RWPE2 (cell line): ENCODE data around the gene CCDC107.
"Not testable (repeated sequence)": the region's sequence is repeated elsewhere in the genome, so short reads cannot be mapped to it uniquely, and the experiment has no call there.

Experiments used
- ATAC-seq: fragments of 200-7000 bp; cut with Tn5 transposase; 3 replicates; pipeline ENCODE4 v1.9.1; 2021; ENCODE audit warnings: low read depth
- DNase-seq: peaks from one replicate; pipeline ENCODE4 v3.0.0-alpha.2; 2020; ENCODE audit warnings: low spot score
- H3K27ac ChIP-seq: fragments of 450-650 bp; 2 replicates; pipeline ENCODE4 v1.5.1; 2017; ENCODE audit warnings: mild to moderate bottlenecking; ENCODE audit not compliant: poor library complexity, severe bottlenecking
- H3K27me3 ChIP-seq: fragments of 250-450 bp; sonication (Bioruptor Pico); 2 replicates; pipeline ENCODE4 v1.5.1; 2021; ENCODE audit warnings: mild to moderate bottlenecking, moderate library complexity; ENCODE audit not compliant: insufficient read depth, poor library complexity, severe bottlenecking
- H3K36me3 ChIP-seq: fragments of 250-450 bp; sonication (Bioruptor Pico); 2 replicates; pipeline ENCODE4 v1.5.1; 2020; ENCODE audit warnings: low read depth, mild to moderate bottlenecking, moderate library complexity
- H3K4me1 ChIP-seq: fragments of 250-450 bp; sonication (Bioruptor Pico); 2 replicates; pipeline ENCODE4 v1.5.1; 2021; ENCODE audit warnings: mild to moderate bottlenecking, moderate library complexity; ENCODE audit not compliant: insufficient read depth, poor library complexity, severe bottlenecking
- H3K4me3 ChIP-seq: fragments of 250-450 bp; sonication (Bioruptor Pico); 2 replicates; pipeline ENCODE4 v1.5.1; 2021; ENCODE audit warnings: mild to moderate bottlenecking, moderate library complexity; ENCODE audit not compliant: severe bottlenecking
- H3K9me3 ChIP-seq: fragments of 250-450 bp; sonication (Bioruptor Pico); 2 replicates; pipeline ENCODE4 v1.5.1; 2021; ENCODE audit warnings: mild to moderate bottlenecking, moderate library complexity; ENCODE audit not compliant: severe bottlenecking
- TF ChIP-seq, protein P1 (sequence below): fragments of 450-650 bp; IDR thresholded peaks from one replicate; pipeline ENCODE4 v1.5.1; 2017; ENCODE audit warnings: mild to moderate bottlenecking, moderate library complexity; ENCODE audit not compliant: poor library complexity, severe bottlenecking

The CCDC107 gene

DNA sequence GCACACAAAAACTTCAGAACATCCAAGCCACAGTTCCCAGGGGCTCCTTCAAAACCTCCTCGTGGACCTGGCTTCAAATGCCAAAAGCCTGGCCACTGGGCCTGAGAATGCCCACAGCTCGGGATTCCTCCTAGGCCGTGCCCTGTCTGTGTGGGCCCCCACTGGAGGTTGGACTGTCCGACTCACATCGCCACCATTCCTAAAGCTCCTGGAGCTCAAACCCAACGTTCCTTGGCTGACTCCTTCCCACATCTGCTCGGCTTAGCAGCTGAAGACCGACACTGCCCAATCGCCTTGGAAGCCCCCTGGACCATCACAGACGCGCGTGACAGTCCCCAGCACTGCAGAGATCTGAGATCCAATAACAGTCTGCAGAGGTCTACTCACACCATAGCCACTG lies 15.0 kb upstream of the CCDC107 start:
- DNase-seq = no peak
- Histone ChIP-seq H3K4me3 (no peak overlapping the region), H3K4me1 (peaks cover 3% of the 10 kb centered on the region), H3K9me3 (no peaks in the 10 kb centered on the region), H3K27ac (no peak overlapping the region), H3K36me3 (no peaks in the 10 kb centered on the region), H3K27me3 (no peaks in the 10 kb centered on the region)
- no peak for ATAC-seq
- TF ChIP-seq, protein P1, sequence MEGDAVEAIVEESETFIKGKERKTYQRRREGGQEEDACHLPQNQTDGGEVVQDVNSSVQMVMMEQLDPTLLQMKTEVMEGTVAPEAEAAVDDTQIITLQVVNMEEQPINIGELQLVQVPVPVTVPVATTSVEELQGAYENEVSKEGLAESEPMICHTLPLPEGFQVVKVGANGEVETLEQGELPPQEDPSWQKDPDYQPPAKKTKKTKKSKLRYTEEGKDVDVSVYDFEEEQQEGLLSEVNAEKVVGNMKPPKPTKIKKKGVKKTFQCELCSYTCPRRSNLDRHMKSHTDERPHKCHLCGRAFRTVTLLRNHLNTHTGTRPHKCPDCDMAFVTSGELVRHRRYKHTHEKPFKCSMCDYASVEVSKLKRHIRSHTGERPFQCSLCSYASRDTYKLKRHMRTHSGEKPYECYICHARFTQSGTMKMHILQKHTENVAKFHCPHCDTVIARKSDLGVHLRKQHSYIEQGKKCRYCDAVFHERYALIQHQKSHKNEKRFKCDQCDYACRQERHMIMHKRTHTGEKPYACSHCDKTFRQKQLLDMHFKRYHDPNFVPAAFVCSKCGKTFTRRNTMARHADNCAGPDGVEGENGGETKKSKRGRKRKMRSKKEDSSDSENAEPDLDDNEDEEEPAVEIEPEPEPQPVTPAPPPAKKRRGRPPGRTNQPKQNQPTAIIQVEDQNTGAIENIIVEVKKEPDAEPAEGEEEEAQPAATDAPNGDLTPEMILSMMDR = no peak

DNA sequence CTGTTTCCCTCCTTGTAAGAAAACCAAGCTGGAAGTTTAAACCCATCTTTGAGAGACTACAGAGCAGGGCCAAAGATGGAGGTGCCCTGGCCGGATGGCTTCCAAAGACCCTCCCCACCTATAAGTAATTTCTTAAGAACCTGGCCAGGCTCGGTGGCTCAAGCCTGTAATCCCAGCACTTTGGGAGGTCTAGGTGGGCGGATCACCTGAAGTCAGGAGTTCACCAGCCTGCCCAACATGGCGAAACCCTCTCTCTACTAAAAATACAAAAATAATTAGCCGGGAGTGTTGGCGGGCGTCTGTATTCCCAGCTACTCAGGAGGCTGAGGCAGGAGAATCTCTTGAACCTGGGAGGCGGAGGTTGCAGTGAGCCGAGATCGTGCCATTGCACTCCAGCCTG lies 12.4 kb upstream of the CCDC107 start:
- not testable (repeated sequence) for H3K9me3 ChIP-seq, DNase-seq, H3K36me3 ChIP-seq, H3K27me3 ChIP-seq, ATAC-seq, H3K4me1 ChIP-seq
- peak overlapping the region; percentile 48 for H3K4me3 ChIP-seq
- H3K27ac ChIP-seq = peak overlapping the region; percentile 85

DNA sequence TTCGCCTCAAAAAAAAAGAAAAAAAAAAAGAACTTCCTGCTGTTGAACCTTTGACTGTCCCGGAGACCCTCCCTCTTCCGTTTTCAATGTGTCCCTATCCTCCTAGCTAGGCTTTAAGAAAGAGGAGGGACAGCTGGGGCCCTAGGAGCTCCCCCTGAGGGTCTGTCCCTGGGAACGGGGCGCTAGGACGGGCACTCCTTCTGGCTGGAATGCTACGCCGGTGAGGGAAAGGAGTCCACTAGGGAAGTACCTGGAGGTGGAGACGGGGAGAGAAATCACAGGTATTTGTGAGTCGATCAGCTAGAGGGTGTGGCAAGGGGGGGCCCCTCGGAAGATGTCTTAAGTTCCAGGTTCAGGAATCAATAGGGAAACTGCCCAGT lies 11.9 kb upstream of the CCDC107 start:
- H3K9me3 ChIP-seq = no peaks in the 10 kb centered on the region
- peak; percentile 80 for ATAC-seq
- peak overlapping the region; percentile 85 for H3K27ac ChIP-seq
- TF ChIP-seq, protein P1 = no peak
- H3K4me3 ChIP-seq = peak overlapping the region; percentile 48
- H3K27me3 ChIP-seq = no peaks in the 10 kb centered on the region
- H3K36me3 ChIP-seq = no peaks in the 10 kb centered on the region
- H3K4me1 ChIP-seq = peaks cover 3% of the 10 kb centered on the region
- DNase-seq = peak; percentile 75

DNA sequence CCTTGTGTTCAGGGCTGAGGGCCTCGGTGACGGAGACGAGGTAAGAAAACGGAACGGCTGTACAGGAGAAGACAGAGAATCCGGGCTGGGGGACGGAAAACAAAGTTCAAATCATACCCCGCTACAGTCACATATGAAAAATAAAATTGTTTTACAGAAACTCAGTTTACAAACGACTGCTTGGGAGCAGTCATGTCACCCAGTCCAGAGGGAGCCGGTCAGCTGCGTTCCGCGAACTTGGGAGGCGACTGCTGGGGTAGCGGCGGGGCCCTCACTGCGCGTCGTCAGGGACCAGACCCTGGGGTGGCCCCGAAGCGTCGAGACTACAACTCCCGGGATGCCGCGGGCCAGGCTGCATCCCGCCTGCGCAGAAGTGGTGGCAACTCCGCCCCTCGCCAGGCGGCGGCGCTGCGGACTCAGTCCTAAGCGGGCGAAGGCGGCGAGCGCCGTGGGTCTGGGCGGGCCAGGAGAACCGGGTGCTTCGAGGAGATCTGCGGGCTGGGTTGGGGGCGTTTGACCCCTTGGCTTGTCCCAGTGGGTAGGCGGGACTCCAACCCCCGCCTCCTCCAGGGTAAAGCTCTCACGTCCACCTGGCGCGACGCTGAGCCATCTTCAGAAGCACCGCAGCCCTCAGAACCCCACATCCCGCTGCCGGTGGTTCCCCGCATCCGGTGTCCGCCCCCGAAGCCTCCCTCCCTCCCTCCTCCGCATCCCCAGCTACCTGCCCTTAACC lies 11.4 kb upstream of the CCDC107 start:
- DNase-seq (peak; percentile 90), ATAC-seq (peak; percentile 91)
- TF ChIP-seq, protein P1 = peak; percentile 97
- Histone ChIP-seq H3K4me3 (peak overlapping the region; percentile 48), H3K27me3 (no peaks in the 10 kb centered on the region), H3K27ac (peak overlapping the region; percentile 85), H3K4me1 (peaks cover 3% of the 10 kb centered on the region), H3K36me3 (no peaks in the 10 kb centered on the region), H3K9me3 (no peaks in the 10 kb centered on the region)

DNA sequence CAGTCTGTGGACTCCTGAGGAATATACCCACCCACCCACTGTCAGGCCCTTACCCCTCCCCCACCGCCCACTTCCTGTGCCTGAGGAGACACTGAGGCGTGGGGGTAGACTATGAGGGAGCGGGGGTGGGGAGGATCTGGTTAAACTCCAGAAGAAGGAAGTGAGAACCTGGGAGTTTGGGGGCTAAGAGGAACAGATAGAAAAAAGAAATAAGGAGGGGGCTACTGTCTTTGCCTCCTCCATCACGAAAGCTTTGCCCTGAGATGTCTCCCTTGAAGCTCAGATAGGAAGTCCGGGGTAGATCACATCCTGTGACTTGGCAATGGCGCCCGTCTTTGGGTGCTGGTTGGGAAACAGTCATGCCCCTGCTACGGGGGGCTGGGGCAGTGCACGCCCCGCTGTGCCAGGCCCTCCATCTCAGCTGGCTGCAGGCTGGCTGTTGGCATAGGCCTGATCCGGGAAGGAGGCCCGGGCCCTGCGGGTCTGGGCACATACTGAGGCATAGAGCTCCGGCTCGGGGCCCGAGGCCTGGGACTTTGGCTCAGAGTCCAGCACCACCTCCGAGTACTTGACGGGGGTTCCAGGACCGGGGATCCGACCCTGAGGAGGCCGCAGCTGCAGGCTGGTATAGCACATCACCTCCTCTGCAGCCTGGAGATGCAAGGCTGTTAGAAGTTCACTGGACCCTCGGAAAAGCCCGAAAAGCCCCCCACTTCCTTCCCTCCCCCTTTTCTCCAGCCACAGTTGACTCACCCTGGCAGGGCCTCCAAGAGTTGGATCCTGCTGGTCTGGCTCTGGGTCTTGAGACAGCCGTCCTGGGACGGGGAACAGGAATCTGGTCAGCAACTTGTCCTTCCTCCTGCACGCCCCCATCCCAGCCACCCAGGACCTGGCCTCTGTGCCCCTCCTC lies 8.4 kb upstream of the CCDC107 start:
- no peak for DNase-seq
- no peak for ATAC-seq
- no peaks in the 10 kb centered on the region for H3K36me3 ChIP-seq

More for the DNA sequence above, 8.4 kb upstream of the CCDC107 start:
- H3K9me3 ChIP-seq = no peaks in the 10 kb centered on the region
- no peak overlapping the region for H3K4me3 ChIP-seq
- H3K4me1 ChIP-seq = peaks cover 17% of the 10 kb centered on the region
- H3K27ac ChIP-seq = no peak overlapping the region
- TF ChIP-seq, protein P1 = no peak
- no peaks in the 10 kb centered on the region for H3K27me3 ChIP-seq
